Epithelial cell of proximal tubule (primary cell): Measurements from ENCODE around the gene KIAA1614. TPM values are rescaled to one million over a fixed set of nuclear protein-coding genes. Genes with fewer than 3 reads are reported as not detected.

ENCODE experiments used
- DNase-seq: peaks from one replicate; pipeline ENCODE4 v3.0.0-alpha.2; 2011; ENCODE audit warnings: low read depth
- H3K4me3 ChIP-seq: 2 replicates; pipeline ENCODE4 v1.5.1; 2011; ENCODE audit warnings: low read depth, mild to moderate bottlenecking, low read length
- CTCF ChIP-seq: conservative IDR thresholded peaks from 2 replicates; pipeline ENCODE4 v1.5.1; 2012; ENCODE audit warnings: low read depth, mild to moderate bottlenecking, low read length
- total RNA-seq: library from RNA; depleted of rRNA; stranded (reverse); fragments of >200 nt; gene quantifications from 2 replicates; pipeline ENCODE4 v1.2.3, GENCODE V29; 2015

KIAA1614 gene
- total RNA-seq, 1 donor from 2014 or later = 5.1 TPM

GRCh38 chr1:180941518-180942275, 29.0 kb downstream of the KIAA1614 start:
- no peak for TF ChIP-seq CTCF
- no peak for DNase-seq
- no peak overlapping the region for H3K4me3 ChIP-seq

DNA sequence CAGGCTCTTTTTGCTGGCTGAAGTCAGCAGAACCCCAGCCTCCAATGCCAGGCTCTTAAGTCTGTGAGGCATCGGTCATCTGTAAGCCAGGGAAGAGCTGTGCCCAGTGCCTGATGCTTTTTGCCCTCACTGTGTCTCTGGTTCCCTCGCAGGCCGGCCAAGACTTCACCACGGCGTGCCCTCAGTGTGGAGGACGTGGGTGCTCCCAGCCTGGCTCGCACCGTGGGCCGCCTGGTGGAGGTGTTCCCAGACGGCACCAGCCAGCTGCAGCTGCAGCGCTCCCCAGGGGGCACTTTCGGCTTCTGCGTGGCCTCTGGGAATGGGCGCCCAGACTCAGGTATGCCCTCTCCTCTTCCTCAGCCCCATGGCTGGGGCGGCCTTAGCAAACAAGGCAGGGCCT, 32.5 kb downstream of the KIAA1614 start:
- TF ChIP-seq CTCF = no peak
- no peak overlapping the region for H3K4me3 ChIP-seq
- no peak for DNase-seq

GRCh38 chr1:180945551-180945950, 32.9 kb downstream of the KIAA1614 start:
- no peak overlapping the region for H3K4me3 ChIP-seq
- no peak for DNase-seq
- TF ChIP-seq CTCF = no peak

- DNase-seq = no peak
- no peak overlapping the region for H3K4me3 ChIP-seq
- no peak for TF ChIP-seq CTCF
These were observed 33.4 kb downstream of the KIAA1614 start for GRCh38 chr1:180946056-180946455.

GRCh38 chr1:180946541-180947498, 34.1 kb downstream of the KIAA1614 start:
- no peak for TF ChIP-seq CTCF
- no peak for DNase-seq
- no peak overlapping the region for H3K4me3 ChIP-seq

- no peak overlapping the region for H3K4me3 ChIP-seq
- DNase-seq = no peak
- no peak for TF ChIP-seq CTCF
These were observed 34.8 kb downstream of the KIAA1614 start for GRCh38 chr1:180947499-180947885.
